Prostate gland (tissue), 2 donors: ENCODE measurements around the gene TMEM132A.

Source experiments
- CTCF ChIP-seq, 4 experiments: fragments of 200-600 bp in 2 of 4; fragments of 450-650 bp in 2 of 4; sonication (generic) in 2 of 4; IDR thresholded peaks; 1 replicate in 3 of 4; 2 replicates in 1 of 4; pipeline ENCODE4 v1.5.1; 2016 to 2019; ENCODE audit warnings: antibody characterized with exemption in 4 of 4, mild to moderate bottlenecking in 2 of 4, moderate library complexity in 2 of 4
- POLR2A ChIP-seq: fragments of 450-650 bp; IDR thresholded peaks from one replicate; pipeline ENCODE4 v1.6.1; 2016; ENCODE audit warnings: antibody characterized with exemption, mild to moderate bottlenecking
- POLR2AphosphoS5 ChIP-seq: sonication (generic); formaldehyde crosslinking; IDR thresholded peaks from one replicate; pipeline ENCODE4 v1.6.1; 2017; ENCODE audit warnings: antibody characterized with exemption

- TF ChIP-seq CTCF (IDR thresholded peaks at IDR 0.05) (no peak), POLR2AphosphoS5 (no peak), POLR2A (no peak)
Observed at GRCh38 chr11:60939301-60939700, 15.0 kb downstream of the TMEM132A start.
